Fibroblast of skin of right biceps (primary cell): Measurements from ENCODE around the gene BRSK2.

Experiments used
- DNase-seq: peaks from one replicate; pipeline ENCODE4 v3.0.0-alpha.2; 2013

The BRSK2 gene

GRCh38 chr11:1438261-1438966 lies 48.7 kb downstream of the BRSK2 start:
- no peak for DNase-seq

DNA sequence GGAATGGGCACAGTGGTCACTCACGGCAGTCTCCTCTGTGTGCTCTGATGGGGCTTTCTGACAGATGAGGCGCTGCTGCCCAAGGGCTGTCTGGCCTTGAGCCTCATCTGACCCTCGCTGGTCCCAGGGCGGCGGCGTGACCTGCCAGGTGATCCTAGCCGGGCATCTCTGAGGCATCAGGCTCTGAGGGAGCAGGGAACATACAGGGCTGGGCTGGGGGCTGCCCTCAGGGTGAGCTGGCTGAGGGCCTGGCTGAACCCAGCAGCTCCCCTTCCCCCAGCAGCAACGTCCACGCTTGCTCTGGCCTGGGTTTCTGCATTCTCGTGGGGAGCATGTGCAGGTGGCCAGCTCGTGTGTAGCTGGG lies 49.2 kb downstream of the BRSK2 start:
- DNase-seq, result no peak

DNA sequence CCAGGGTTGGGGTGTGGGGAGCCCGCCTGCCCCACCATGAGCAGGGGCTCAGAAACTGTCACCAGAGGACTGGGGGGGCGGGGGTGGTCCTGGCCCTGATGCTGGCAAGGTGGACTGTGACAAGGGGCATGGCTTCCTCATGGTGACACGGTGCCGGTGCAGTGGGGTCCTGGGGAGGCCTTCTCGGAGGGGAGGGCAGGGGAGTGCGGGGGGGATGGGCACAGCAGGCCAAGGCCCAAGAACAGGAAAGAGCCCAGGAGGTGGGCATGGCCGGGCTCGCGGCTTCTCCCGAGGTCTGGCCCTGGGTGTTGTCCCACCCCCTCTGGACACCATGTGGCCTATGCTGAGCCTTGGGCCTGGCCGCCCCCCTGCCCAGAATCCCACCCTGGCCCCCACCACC lies 49.6 kb downstream of the BRSK2 start:
- DNase-seq, result no peak

- no peak for DNase-seq
These were observed 50.3 kb downstream of the BRSK2 start for GRCh38 chr11:1440066-1440465.

DNA sequence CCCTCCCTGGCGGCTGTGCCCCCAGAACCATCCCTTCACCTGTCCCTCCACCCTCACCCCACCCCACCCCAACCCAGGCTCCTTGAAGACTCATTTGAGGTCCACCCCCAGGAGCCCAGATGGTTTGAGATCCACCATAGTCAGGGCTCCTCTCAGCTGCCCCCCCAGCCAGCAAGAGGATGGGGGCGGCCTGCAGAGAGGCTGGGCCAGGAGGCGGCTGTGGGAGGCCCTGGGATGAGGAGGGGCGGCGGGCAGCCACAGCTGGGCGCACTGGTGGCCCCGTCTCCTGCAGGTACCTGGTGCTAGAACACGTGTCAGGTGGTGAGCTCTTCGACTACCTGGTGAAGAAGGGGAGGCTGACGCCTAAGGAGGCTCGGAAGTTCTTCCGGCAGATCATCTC lies 50.8 kb downstream of the BRSK2 start:
- DNase-seq, result no peak

GRCh38 chr11:1442163-1442562 lies 52.4 kb downstream of the BRSK2 start:
- no peak for DNase-seq

- no peak for DNase-seq
These were observed 53.2 kb downstream of the BRSK2 start for GRCh38 chr11:1442807-1443366.

DNA sequence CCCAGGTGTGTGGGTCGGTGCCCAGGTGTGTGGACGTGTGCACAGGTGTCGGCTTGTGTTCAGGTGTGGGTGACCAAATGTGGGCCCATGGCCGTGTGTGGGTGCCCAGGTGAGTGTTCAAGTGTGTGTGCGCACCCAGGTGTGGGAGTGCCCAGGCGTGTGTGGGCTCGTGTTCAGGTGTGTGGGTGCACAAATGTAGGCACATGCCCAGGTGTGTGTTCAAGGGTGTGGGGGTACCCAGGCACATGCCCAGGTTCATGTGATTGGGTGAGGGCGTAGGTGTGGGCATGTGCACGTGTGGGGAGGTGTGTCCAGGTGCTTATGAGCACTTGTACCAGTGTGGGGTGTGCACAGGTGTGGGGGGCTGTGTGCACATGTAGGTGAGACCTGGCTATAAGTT lies 54.0 kb downstream of the BRSK2 start:
- no peak for DNase-seq

DNA sequence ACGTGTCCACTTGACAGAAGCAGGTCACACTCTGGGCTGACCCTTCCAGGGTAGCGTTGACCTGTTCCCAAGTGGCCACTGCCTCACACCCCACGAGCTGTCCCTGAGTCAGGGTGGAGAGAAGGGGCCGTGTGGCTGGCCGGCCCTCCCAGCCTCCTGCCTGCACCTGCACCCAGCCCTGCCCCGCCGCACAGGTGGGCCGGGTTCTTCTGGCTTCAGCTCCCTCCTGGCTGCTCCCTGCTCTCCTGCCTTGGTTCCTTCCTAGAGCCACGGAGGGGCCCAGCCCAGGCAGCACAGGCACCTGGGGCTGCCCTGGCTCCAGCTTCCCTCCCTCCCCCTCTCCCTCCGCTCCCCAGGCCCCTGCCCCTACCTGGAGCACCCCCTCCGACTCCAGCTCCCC lies 54.6 kb downstream of the BRSK2 start:
- DNase-seq, result no peak

DNA sequence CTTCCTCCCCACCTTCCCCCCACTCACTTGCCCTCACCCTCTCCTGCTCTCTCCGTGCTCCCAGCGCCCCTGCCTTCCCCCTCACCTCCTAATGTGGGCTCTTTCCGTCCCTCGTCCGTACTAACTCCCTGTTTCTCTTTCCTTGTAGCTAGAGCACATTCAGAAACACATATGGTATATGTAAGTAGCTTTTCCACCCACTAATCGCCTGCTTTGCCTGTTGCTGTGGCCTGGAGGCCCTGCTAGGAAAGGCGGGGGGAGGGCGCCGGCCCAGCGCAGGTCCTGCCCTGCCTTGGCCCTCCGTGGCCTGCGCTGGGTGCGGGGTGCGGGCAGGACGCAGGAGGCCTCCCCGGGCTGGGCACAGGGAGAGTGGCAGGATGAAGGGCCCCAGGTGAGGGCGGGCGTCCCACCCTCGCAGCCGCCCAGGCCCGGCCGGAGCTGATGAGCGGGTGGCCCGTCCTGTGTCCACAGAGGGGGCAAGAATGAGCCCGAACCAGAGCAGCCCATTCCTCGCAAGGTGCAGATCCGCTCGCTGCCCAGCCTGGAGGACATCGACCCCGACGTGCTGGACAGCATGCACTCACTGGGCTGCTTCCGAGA lies 55.2 kb downstream of the BRSK2 start:
- DNase-seq, result no peak

- no peak for DNase-seq
These were observed 56.2 kb downstream of the BRSK2 start for GRCh38 chr11:1445741-1446445.

- DNase-seq, result no peak
These were observed 56.9 kb downstream of the BRSK2 start for GRCh38 chr11:1446623-1447022.

DNA sequence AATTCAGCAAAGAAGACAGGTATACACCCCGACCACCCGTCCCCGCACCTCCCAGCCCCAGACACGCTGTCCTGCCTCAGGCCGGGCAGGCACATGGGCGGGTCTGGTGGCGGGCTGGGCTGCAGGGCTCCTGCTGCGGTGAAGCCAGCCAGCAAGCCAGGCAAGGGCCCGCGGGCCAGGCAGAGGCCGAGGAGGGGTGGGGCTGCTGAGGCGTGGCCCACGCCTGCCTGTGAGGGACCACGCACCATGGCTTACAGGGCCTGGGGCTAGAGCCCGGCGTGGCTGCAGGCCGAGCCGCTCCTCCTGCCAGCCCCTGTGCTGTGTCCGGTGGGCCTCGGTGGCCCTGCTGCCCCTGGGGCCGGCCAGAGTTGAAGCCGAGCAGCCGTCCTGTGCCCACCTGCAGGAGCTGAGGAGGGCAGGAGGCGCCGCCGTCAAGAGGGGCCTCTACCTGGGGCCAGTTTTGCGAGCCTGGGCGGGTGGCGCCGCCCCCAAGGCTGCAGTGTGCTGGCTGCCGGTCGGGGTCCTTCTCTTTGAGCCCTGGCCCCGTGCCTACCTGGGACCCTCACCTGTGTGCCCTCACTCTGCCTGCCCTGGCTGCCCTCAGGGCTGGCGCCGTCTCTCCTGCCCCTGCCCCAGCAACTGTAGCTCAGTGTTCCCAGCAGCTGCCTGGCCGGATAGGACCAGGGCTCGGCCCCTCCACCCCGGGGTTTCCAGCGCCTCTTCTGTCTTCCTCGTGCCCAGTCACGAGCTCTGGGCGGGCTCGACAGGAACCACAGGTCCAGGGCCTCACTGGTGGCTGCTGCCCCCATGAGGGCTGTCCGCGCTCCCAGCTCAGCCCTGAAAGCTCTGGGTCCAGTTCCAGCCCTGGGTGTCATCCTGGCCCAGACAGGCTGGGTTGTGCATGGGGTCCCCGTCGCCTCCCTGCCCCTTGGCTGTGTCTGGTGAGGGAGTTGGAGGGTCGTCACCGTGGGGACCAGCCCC lies 58.4 kb downstream of the BRSK2 start:
- DNase-seq, result no peak

GRCh38 chr11:1448882-1449281 lies 59.1 kb downstream of the BRSK2 start:
- no peak for DNase-seq

DNA sequence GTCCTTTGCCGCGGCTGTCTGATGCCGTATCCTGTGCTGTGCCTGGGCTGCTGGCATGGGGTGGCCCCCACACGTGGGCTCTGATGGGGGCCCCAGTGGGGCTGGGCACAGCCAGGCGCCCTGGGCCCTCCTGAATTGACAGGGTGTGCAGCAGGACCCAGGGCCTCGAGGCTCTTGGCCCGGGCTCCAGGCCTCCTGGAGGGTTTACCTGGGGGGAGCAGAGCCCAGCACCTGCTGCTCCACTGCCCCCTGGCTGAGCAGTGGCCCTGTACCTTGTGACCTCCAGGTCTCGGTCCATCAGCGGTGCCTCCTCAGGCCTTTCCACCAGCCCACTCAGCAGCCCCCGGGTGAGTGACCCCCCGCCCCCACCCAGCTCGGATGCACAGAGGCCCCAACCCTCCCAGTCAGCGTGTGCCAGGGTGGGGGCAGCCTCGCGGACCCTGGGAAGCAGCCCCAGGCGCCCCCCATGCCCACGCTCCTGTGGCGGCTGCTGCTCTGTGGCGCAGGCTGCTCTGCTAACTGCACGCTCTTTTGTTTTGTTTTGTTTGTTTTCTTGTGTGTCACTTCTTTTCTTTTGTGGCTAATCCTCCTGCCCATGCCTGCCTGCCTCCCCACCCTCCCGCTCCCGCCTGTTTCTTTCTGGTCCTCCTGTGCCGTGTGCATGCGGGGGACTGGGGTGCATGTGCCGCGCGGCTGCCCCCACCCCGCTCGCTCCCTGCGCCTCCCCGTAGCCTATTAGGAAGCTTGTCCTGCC lies 59.9 kb downstream of the BRSK2 start:
- no peak for DNase-seq

GRCh38 chr11:1450344-1450875 lies 60.7 kb downstream of the BRSK2 start:
- DNase-seq, result no peak

GRCh38 chr11:1450949-1451710 lies 61.4 kb downstream of the BRSK2 start:
- DNase-seq, result no peak

GRCh38 chr11:1451781-1452470 lies 62.2 kb downstream of the BRSK2 start:
- DNase-seq, result no peak

- DNase-seq, result no peak
These were observed 63.0 kb downstream of the BRSK2 start for GRCh38 chr11:1452744-1453143.

GRCh38 chr11:1453611-1454034 lies 63.9 kb downstream of the BRSK2 start:
- no peak for DNase-seq
